ENCODE measurements around the gene TNP2.
"Not testable (repeated sequence)": the region's sequence is repeated elsewhere in the genome, so short reads cannot be mapped to it uniquely, and the experiment has no call there.

The TNP2 gene

GRCh38 chr16:11224894-11225676 lies 44.0 kb downstream of the TNP2 start:
- no peak for TF ChIP-seq CTCF (IDR thresholded peaks at IDR 0.05; ENCODE audit: extremely low read depth, missing control alignments)
- peak; percentile 91 for DNase-seq (ENCODE audit: low spot score)

- peak; percentile 81 for DNase-seq (ENCODE audit: low spot score)
- no peak for TF ChIP-seq CTCF (IDR thresholded peaks at IDR 0.05; ENCODE audit: extremely low read depth, missing control alignments)
These were observed 44.8 kb downstream of the TNP2 start for GRCh38 chr16:11224096-11224893.

GRCh38 chr16:11220507-11220906 lies 48.6 kb downstream of the TNP2 start:
- not testable (repeated sequence) for DNase-seq (ENCODE audit: low spot score)

GRCh38 chr16:11219178-11219577 lies 49.9 kb downstream of the TNP2 start:
- TF ChIP-seq CTCF (IDR thresholded peaks at IDR 0.05; ENCODE audit: extremely low read depth, missing control alignments), result no peak

GRCh38 chr16:11218604-11218962 lies 50.5 kb downstream of the TNP2 start:
- DNase-seq (ENCODE audit: low spot score), result no peak
- peak; percentile 7 for TF ChIP-seq CTCF (IDR thresholded peaks at IDR 0.05; ENCODE audit: extremely low read depth, missing control alignments)

More at GRCh38 chr16:11219178-11219577, 49.9 kb downstream of the TNP2 start:
- no peak for DNase-seq (ENCODE audit: low spot score)

Measured in GM20000 (cell line).